ENCODE results near the gene CACNB2. TPM values are rescaled to one million over a fixed set of nuclear protein-coding genes. Genes with fewer than 3 reads are reported as not detected.

CACNB2 gene
- total RNA-seq, 1 donor from 2014 or later, result 7.6 TPM

GRCh38 chr10:18313140-18313530, 172.9 kb downstream of the CACNB2 start:
- no peaks in the 10 kb centered on the region for H3K27me3 Mint-ChIP-seq
- H3K36me3 Mint-ChIP-seq, result no peaks in the 10 kb centered on the region
- H3K27ac Mint-ChIP-seq, result peak overlapping the region; percentile 61
- H3K4me3 Mint-ChIP-seq, result no peak overlapping the region
- TF ChIP-seq CTCF (conservative IDR thresholded peaks at IDR 0.05), result peak; percentile 5
- peaks cover 8% of the 10 kb centered on the region for H3K4me1 Mint-ChIP-seq (ENCODE audit: unreplicated experiment)
- DNase-seq (ENCODE audit: extremely low spot score, unreplicated experiment), result no peak
- H3K9me3 Mint-ChIP-seq, result no peaks in the 10 kb centered on the region

- Mint-ChIP-seq H3K4me3 (no peak overlapping the region), H3K4me1 (ENCODE audit: unreplicated experiment) (peaks cover 8% of the 10 kb centered on the region), H3K27ac (no peak overlapping the region), H3K36me3 (no peaks in the 10 kb centered on the region), H3K27me3 (no peaks in the 10 kb centered on the region), H3K9me3 (no peaks in the 10 kb centered on the region)
- no peak for TF ChIP-seq CTCF (conservative IDR thresholded peaks at IDR 0.05)
- DNase-seq (ENCODE audit: extremely low spot score, unreplicated experiment), result no peak
These were observed 173.4 kb downstream of the CACNB2 start for GRCh38 chr10:18313626-18314025.

- Mint-ChIP-seq H3K27ac (no peak overlapping the region), H3K27me3 (no peaks in the 10 kb centered on the region), H3K4me1 (ENCODE audit: unreplicated experiment) (no peaks in the 10 kb centered on the region), H3K9me3 (no peaks in the 10 kb centered on the region), H3K36me3 (no peaks in the 10 kb centered on the region), H3K4me3 (no peak overlapping the region)
- DNase-seq (ENCODE audit: extremely low spot score, unreplicated experiment), result no peak
- TF ChIP-seq CTCF (conservative IDR thresholded peaks at IDR 0.05), result no peak
These were observed 179.4 kb downstream of the CACNB2 start for GRCh38 chr10:18319628-18320027.

GRCh38 chr10:18321371-18321770, 181.1 kb downstream of the CACNB2 start:
- H3K36me3 Mint-ChIP-seq, result no peaks in the 10 kb centered on the region
- no peak for DNase-seq (ENCODE audit: extremely low spot score, unreplicated experiment)
- H3K27me3 Mint-ChIP-seq, result no peaks in the 10 kb centered on the region
- H3K9me3 Mint-ChIP-seq, result no peaks in the 10 kb centered on the region
- no peak overlapping the region for H3K27ac Mint-ChIP-seq
- H3K4me1 Mint-ChIP-seq (ENCODE audit: unreplicated experiment), result no peaks in the 10 kb centered on the region
- no peak for TF ChIP-seq CTCF (conservative IDR thresholded peaks at IDR 0.05)
- H3K4me3 Mint-ChIP-seq, result no peak overlapping the region

- no peak for DNase-seq (ENCODE audit: extremely low spot score, unreplicated experiment)
- Mint-ChIP-seq H3K27me3 (no peaks in the 10 kb centered on the region), H3K4me3 (no peak overlapping the region), H3K9me3 (no peaks in the 10 kb centered on the region), H3K4me1 (ENCODE audit: unreplicated experiment) (no peaks in the 10 kb centered on the region), H3K27ac (no peak overlapping the region), H3K36me3 (no peaks in the 10 kb centered on the region)
- no peak for TF ChIP-seq CTCF (conservative IDR thresholded peaks at IDR 0.05)
These were observed 183.7 kb downstream of the CACNB2 start for GRCh38 chr10:18323916-18324315.

- no peak for DNase-seq (ENCODE audit: extremely low spot score, unreplicated experiment)
- H3K27ac Mint-ChIP-seq, result no peak overlapping the region
- H3K4me1 Mint-ChIP-seq (ENCODE audit: unreplicated experiment), result no peaks in the 10 kb centered on the region
- no peaks in the 10 kb centered on the region for H3K36me3 Mint-ChIP-seq
- no peak overlapping the region for H3K4me3 Mint-ChIP-seq
- no peak for TF ChIP-seq CTCF (conservative IDR thresholded peaks at IDR 0.05)
- H3K27me3 Mint-ChIP-seq, result no peaks in the 10 kb centered on the region
- no peaks in the 10 kb centered on the region for H3K9me3 Mint-ChIP-seq
These were observed 185.2 kb downstream of the CACNB2 start for GRCh38 chr10:18325410-18325809.
